GM12875 (cell line): ENCODE measurements around the gene CTRB2.
"Not testable (repeated sequence)": the region's sequence is repeated elsewhere in the genome, so short reads cannot be mapped to it uniquely, and the experiment has no call there.

Experiments used
- H3K4me3 ChIP-seq: one replicate; pipeline ENCODE4 v1.5.1; 2011; ENCODE audit warnings: low read depth, low read length, control low read depth
- CTCF ChIP-seq: IDR thresholded peaks from 2 replicates; pipeline ENCODE4 v1.5.1; 2011; ENCODE audit warnings: low read depth, mild to moderate bottlenecking, control low read depth, inconsistent platforms, low read length, moderate library complexity, borderline replicate concordance; ENCODE audit not compliant: insufficient read depth

The CTRB2 gene

DNA sequence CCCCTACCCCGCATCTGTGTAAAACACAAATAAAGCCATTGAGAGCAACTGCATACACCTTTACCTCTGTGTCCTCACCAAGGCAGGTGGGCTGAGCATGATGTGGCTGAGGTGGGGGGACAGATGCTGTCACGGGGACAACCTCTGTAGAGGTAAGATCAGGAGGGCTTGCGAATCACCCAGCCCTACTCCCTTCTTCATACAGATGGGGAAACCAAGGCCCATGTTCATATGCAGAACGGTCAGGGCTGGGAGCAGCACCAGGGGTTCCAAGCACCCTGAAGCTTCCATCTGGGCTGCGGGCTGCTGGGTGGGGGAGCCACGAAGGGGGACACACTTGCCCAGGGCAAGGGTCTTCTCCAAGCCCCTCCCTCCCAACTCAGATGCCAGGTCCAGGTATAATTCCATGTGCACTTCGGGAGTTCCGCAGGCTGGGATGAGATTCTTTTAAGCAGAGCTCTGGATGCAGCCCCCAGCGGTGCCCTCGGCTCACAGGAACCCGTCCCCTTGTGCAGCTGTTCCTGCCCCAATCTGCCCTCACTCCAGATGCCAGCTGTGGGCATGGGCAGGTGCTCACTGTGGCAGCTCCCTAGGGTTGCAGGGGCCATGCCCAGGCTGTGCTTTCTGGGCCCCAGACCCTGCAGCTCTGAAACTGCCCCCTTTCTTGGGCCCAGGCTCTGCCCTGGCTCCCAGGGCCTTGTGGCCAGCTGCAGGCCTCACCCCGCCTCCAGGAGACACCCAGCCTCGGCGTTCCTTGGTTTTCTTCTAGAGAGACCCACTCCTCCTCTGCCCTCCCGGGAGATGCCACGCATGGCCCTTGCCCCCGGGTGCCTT lies 21.4 kb upstream of the CTRB2 start:
- no peak for TF ChIP-seq CTCF

DNA sequence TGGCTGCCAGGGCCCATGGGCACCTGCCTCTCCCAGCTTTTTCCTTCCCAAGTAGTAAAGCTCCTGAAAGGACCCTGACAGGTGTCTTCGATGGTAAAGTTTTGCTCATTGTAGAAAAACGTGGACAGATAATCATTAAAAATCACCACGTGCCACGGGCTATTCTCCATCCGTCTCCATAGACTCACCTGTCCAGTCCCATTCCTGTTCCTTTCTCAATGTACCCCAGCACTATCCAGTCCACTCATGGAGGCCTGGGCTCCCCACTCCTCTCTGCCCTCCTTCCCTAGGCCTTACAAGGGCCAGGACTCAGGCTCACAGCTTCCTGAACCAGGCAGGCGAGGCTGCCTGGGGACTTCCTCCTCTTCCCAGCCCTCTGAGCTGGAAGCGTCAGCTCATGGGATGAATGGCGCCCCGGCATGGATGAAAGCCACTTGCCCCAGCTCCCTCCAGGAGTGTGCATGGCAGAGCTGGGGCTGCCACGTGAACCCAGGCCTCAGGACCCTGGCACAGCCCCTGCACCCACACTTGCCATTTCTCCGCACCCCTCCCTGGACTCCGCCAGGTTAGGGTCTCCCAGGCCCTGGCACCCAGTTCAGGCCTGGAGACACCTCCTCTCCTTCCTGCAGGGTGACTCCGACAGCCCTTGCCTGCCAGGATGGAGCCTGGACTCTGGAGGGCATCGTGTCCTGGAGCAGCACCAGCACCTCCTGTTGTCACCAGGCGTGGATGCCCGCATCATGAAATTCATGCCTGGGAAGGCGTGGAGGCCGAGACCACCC lies 20.6 kb upstream of the CTRB2 start:
- no peak overlapping the region for H3K4me3 ChIP-seq
- TF ChIP-seq CTCF: no peak

More for the DNA sequence above, 21.4 kb upstream of the CTRB2 start:
- H3K4me3 ChIP-seq: no peak overlapping the region

- TF ChIP-seq CTCF: no peak
- no peak overlapping the region for H3K4me3 ChIP-seq
These were observed 19.8 kb upstream of the CTRB2 start for GRCh38 chr16:75226550-75227360.

DNA sequence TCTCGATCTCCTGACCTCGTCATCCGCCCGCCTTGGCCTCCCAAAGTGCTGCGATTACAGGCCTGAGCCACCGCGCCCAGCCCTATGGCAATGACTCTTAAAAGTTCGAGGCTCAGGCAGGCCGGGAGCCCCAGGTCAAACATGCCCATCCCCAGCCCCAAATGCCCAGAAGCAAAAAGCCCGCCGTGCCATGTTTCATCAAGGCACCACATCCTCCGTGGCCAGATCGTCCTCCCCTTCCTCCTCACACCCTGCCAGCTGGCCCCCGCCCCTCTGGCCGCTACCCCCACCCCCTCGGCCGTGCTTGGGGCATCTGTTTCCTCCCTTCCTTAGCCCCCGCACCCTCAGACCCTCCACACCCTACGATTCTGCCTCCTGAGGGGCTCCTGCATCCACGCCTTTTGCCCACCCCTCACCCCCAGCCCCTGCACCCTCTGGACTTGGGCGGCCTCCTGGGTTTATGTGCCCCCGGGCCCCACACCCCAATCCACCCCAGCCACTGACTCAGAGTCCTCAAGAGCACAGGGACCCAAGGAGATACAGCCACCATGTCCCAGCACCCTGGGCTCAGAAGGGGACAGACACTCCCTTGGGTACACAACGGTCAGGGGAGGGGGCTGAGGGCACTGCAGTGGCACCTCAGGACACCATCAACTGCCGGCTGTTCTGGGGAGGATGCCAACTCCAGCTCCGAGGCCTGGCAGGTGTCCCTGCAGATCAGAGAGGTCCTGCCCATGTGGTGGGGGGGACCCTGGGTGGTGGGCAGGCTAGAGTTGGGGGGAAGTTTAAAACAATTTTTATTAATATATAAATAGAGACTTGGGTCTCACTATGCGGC lies 18.9 kb upstream of the CTRB2 start:
- H3K4me3 ChIP-seq: no peak overlapping the region
- TF ChIP-seq CTCF: no peak

DNA sequence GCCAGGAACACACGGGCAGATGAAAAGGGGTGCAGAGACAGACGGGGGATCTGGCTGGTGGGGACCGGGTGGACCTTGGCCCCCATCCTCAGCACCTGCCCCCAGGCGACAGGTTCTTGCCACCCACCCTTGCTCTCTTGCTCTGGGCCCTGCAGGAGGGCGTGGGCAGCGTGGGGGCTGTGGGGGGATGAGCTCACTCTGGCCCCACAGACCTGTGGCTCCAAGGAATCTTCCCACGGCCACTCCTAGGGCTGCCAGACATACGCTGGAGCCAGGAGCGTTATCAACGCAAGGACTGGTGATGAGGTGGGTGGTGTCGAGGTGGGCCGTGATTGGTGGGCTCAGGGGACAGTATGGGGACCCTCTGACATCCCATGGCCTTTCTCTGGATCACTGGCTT lies 18.1 kb upstream of the CTRB2 start:
- H3K4me3 ChIP-seq: no peak overlapping the region
- TF ChIP-seq CTCF: no peak

DNA sequence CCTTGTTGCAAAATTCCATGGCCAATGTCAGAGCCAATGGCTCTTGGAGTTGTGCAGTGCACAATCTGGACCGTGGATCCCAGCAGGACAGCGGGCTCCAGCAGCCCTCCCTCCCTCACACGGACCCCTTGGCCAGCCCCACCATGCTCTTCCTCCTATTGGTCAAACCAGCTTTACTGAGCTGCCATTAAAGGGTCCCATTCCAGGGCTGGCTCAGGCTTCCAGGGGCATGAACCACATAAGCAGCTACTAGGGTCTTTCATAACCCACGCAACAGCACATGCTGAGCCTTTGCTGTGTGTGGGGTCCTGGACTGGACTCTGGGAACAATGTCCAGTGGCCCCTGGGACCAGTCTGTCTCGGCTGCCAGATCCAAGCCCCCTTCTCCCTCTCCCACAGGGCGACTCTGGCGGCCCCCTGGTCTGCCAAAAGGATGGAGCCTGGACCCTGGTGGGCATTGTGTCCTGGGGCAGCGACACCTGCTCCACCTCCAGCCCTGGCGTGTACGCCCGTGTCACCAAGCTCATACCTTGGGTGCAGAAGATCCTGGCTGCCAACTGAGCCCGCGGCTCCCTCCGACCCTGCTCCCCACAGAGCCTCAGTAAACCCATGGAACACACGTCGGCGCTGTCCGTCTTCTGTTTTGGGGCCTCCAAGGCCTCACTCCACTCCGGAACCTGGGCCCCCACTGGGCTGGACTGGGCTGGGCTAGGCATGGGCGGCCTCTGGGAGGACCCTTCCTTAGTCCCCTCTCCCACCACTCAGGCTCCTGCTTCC lies 17.5 kb upstream of the CTRB2 start:
- no peak overlapping the region for H3K4me3 ChIP-seq
- no peak for TF ChIP-seq CTCF

GRCh38 chr16:75223129-75223528 lies 16.2 kb upstream of the CTRB2 start:
- H3K4me3 ChIP-seq: not testable (repeated sequence)
